Muscle layer of duodenum (tissue), 2 donors: ENCODE measurements around the gene USP17L15.
"Not testable (repeated sequence)": the region's sequence is repeated elsewhere in the genome, so short reads cannot be mapped to it uniquely, and the experiment has no call there.

Experiments used
- H3K27ac ChIP-seq: one replicate; pipeline ENCODE4 v1.7.0; 2013; ENCODE audit warnings: mild to moderate bottlenecking, low read length
- H3K27me3 ChIP-seq: one replicate; pipeline ENCODE4 v1.7.0; 2013; ENCODE audit warnings: low read depth, mild to moderate bottlenecking, control low read depth, low read length
- H3K36me3 ChIP-seq, 2 donors: one replicate each; pipeline ENCODE4 v1.7.0; 2013; ENCODE audit warnings: low read length in 2 of 2, control low read depth in 1 of 2, mild to moderate bottlenecking in 1 of 2; ENCODE audit not compliant: insufficient read depth in 2 of 2, control insufficient read depth in 1 of 2
- H3K4me1 ChIP-seq, 2 donors: one replicate each; pipeline ENCODE4 v1.7.0; 2013; ENCODE audit warnings: low read length in 2 of 2, mild to moderate bottlenecking in 2 of 2, control low read depth in 1 of 2, moderate library complexity in 1 of 2; ENCODE audit not compliant: insufficient read depth in 2 of 2, control insufficient read depth in 1 of 2
- H3K4me3 ChIP-seq, 2 donors: one replicate each; pipeline ENCODE4 v1.7.0; 2013; ENCODE audit warnings: low read length in 2 of 2, low read depth in 1 of 2, mild to moderate bottlenecking in 1 of 2
- H3K9me3 ChIP-seq, 2 donors: one replicate each; pipeline ENCODE4 v1.7.0; 2013; ENCODE audit warnings: low read length in 2 of 2, control low read depth in 1 of 2, mild to moderate bottlenecking in 1 of 2; ENCODE audit not compliant: control insufficient read depth in 1 of 2
- donor health status: healthy.

Gene USP17L15, protein sequence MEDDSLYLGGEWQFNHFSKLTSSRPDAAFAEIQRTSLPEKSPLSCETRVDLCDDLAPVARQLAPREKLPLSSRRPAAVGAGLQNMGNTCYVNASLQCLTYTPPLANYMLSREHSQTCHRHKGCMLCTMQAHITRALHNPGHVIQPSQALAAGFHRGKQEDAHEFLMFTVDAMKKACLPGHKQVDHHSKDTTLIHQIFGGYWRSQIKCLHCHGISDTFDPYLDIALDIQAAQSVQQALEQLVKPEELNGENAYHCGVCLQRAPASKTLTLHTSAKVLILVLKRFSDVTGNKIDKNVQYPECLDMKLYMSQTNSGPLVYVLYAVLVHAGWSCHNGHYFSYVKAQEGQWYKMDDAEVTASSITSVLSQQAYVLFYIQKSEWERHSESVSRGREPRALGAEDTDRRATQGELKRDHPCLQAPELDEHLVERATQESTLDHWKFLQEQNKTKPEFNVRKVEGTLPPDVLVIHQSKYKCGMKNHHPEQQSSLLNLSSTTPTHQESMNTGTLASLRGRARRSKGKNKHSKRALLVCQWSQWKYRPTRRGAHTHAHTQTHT

DNA sequence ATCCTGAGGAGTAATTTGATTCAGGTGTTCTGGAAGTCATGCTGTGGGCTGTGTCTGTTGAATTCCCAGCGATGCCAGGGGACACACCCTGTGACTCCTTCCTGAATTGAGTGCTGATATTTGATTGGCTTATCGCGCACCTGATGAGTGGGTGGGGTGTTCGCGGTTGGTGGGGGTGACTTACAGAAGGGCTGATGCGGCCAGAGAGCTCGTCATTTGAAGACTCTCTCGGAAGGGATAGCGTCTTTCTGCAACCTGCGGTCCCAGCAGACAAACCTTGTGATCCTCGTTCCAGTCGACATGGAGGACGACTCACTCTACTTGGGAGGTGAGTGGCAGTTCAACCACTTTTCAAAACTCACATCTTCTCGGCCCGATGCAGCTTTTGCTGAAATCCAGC lies at the start of gene USP17L15:
Gene USP17L15 (plus strand): TSS at position 301 of the 400 bp plus-strand sequence. CDS start 0 bp downstream, at position 301.
- not testable (repeated sequence) for H3K27ac ChIP-seq, H3K9me3 ChIP-seq, H3K36me3 ChIP-seq, H3K27me3 ChIP-seq, H3K4me1 ChIP-seq, H3K4me3 ChIP-seq

GRCh38 chr4:9210357-9210756 lies 23.8 kb upstream of the USP17L15 start, which contains the start of gene USP17L10:
USP17L10 (plus strand) TSS chr4:9210657; CDS start chr4:9210657, 0 bp downstream.
- not testable (repeated sequence) for H3K9me3 ChIP-seq, H3K4me1 ChIP-seq, H3K27me3 ChIP-seq, H3K4me3 ChIP-seq, H3K36me3 ChIP-seq, H3K27ac ChIP-seq

GRCh38 chr4:9214701-9215100 lies 19.5 kb upstream of the USP17L15 start:
- not testable (repeated sequence) for H3K9me3 ChIP-seq, H3K4me1 ChIP-seq, H3K4me3 ChIP-seq, H3K36me3 ChIP-seq, H3K27ac ChIP-seq, H3K27me3 ChIP-seq

- H3K4me3 ChIP-seq, H3K9me3 ChIP-seq, H3K4me1 ChIP-seq, H3K36me3 ChIP-seq, H3K27me3 ChIP-seq, H3K27ac ChIP-seq: not testable (repeated sequence)
These were observed 19.1 kb upstream of the USP17L15 start, which contains the start of gene USP17L11 for GRCh38 chr4:9215105-9215504. USP17L11 (plus strand) TSS chr4:9215405; CDS start chr4:9215405, 0 bp downstream.

- not testable (repeated sequence) for H3K27me3 ChIP-seq, H3K4me3 ChIP-seq, H3K4me1 ChIP-seq, H3K27ac ChIP-seq, H3K36me3 ChIP-seq, H3K9me3 ChIP-seq
These were observed 14.3 kb upstream of the USP17L15 start, which contains the start of gene USP17L12 for GRCh38 chr4:9219852-9220251. USP17L12 (plus strand) TSS chr4:9220152; CDS start chr4:9220152, 0 bp downstream.

DNA sequence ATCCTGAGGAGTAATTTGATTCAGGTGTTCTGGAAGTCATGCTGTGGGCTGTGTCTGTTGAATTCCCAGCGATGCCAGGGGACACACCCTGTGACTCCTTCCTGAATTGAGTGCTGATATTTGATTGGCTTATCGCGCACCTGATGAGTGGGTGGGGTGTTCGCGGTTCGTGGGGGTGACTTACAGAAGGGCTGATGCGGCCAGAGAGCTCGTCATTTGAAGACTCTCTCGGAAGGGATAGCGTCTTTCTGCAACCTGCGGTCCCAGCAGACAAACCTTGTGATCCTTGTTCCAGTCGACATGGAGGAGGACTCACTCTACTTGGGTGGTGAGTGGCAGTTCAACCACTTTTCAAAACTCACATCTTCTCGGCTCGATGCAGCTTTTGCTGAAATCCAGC lies 9.6 kb upstream of the USP17L15 start, which contains the start of gene USP17L13:
Gene USP17L13 (plus strand): TSS at position 301 of the 400 bp plus-strand sequence. CDS start 0 bp downstream, at position 301.
- H3K4me1 ChIP-seq, H3K9me3 ChIP-seq, H3K36me3 ChIP-seq, H3K4me3 ChIP-seq, H3K27me3 ChIP-seq, H3K27ac ChIP-seq: not testable (repeated sequence)

GRCh38 chr4:9230249-9230648 lies 3.9 kb upstream of the USP17L15 start:
- H3K36me3 ChIP-seq, H3K27me3 ChIP-seq, H3K27ac ChIP-seq, H3K4me1 ChIP-seq, H3K9me3 ChIP-seq, H3K4me3 ChIP-seq: not testable (repeated sequence)

GRCh38 chr4:9238461-9238860 lies 4.3 kb downstream of the USP17L15 start:
- H3K27ac ChIP-seq, H3K4me1 ChIP-seq, H3K4me3 ChIP-seq, H3K27me3 ChIP-seq, H3K36me3 ChIP-seq, H3K9me3 ChIP-seq: not testable (repeated sequence)

DNA sequence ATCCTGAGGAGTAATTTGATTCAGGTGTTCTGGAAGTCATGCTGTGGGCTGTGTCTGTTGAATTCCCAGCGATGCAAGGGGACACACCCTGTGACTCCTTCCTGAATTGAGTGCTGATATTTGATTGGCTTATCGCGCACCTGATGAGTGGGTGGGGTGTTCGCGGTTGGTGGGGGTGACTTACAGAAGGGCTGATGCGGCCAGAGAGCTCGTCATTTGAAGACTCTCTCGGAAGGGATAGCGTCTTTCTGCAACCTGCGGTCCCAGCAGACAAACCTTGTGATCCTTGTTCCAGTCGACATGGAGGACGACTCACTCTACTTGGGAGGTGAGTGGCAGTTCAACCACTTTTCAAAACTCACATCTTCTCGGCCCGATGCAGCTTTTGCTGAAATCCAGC lies 9.4 kb downstream of the USP17L15 start, which contains the start of gene USP17L17:
Gene USP17L17 (plus strand): TSS at position 301 of the 400 bp plus-strand sequence. CDS start 0 bp downstream, at position 301.
- H3K4me1 ChIP-seq, H3K27ac ChIP-seq, H3K9me3 ChIP-seq, H3K4me3 ChIP-seq, H3K36me3 ChIP-seq, H3K27me3 ChIP-seq: not testable (repeated sequence)

DNA sequence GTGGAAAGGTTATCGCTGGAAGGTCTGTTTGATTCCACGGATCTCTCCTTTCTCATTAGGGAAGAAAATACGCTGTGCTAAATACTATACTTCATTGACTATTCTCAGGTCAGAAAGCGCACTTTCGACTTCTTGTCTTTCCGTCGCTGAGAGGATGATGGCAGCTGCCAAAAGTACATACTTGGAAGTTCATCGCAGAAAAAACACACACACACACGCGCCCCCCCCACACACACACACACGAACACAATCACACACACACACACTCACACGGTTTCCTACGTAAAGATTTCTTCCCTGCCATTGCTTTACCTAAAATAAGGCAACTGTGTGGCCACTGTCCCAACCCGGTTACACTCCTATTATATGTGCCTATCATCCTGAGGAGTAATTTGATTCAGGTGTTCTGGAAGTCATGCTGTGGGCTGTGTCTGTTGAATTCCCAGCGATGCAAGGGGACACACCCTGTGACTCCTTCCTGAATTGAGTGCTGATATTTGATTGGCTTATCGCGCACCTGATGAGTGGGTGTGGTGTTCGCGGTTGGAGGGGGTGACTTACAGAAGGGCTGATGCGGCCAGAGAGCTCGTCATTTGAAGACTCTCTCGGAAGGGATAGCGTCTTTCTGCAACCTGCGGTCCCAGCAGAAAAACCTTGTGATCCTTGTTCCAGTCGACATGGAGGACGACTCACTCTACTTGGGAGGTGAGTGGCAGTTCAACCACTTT lies 13.9 kb downstream of the USP17L15 start, which contains the start of gene USP17L18:
Gene USP17L18 (plus strand): TSS at position 678 of the 728 bp plus-strand sequence. CDS start 0 bp downstream, at position 678.
- H3K36me3 ChIP-seq, H3K9me3 ChIP-seq, H3K4me1 ChIP-seq, H3K4me3 ChIP-seq, H3K27me3 ChIP-seq, H3K27ac ChIP-seq: not testable (repeated sequence)

GRCh38 chr4:9253078-9253477 lies 18.9 kb downstream of the USP17L15 start, which contains the start of gene USP17L19:
USP17L19 (plus strand) TSS chr4:9253378; CDS start chr4:9253378, 0 bp downstream.
- H3K36me3 ChIP-seq, H3K4me1 ChIP-seq, H3K27me3 ChIP-seq, H3K4me3 ChIP-seq, H3K9me3 ChIP-seq, H3K27ac ChIP-seq: not testable (repeated sequence)
